HCT116 (cell line): ENCODE data around the gene ARHGEF3. TPM values are rescaled to one million over a fixed set of nuclear protein-coding genes. Genes with fewer than 3 reads are reported as not detected.

Source experiments
- ATAC-seq: fragments of 200-7000 bp; cut with Tn5 transposase; 2 replicates; pipeline ENCODE4 v1.9.1; 2020; ENCODE audit warnings: mild to moderate bottlenecking, moderate library complexity
- BruUV-seq: library from RNA; stranded (reverse); fragments of 400-500 nt; replicated peaks from 2 replicates; lab custom pipeline; 2021; lab: Mats Ljungman, UMichigan
- CTCF ChIA-PET: fragments of 300-600 bp; sonication (Branson Sonifier 250); formaldehyde crosslinking; loops from one replicate; lab custom pipeline; 2021; ENCODE audit warnings: antibody characterized with exemption; lab: Charles Lee
- POLR2A ChIA-PET: fragments of 300-600, 350-600 bp; sonication (Branson Sonifier 250); formaldehyde crosslinking; loops from one replicate; lab custom pipeline; 2021; ENCODE audit warnings: antibody characterized with exemption; lab: Charles Lee
- RAD21 ChIA-PET, 2 experiments: fragments of 300-600 bp; sonication (Branson Sonifier 250); formaldehyde crosslinking; loops; one replicate each; lab custom pipeline; 2023; ENCODE audit warnings: low total read pairs in 2 of 2; ENCODE audit not compliant: uncharacterized antibody in 2 of 2, unreplicated experiment in 2 of 2, low non-redundant PET in 1 of 2; lab: Charles Lee
- DNase-seq: peaks from one replicate; pipeline ENCODE4 v3.0.0-alpha.2; 2010; ENCODE audit warnings: low read depth, low spot score
- H2AFZ ChIP-seq: fragments of 200-600 bp; shearing (Covaris generic), sonication (generic); 2 replicates; pipeline ENCODE4 v1.6.1; 2017; ENCODE audit warnings: low read depth, mixed run types, mixed read lengths, antibody characterized with exemption, low read length; ENCODE audit not compliant: poor library complexity, severe bottlenecking
- H3K27ac ChIP-seq: 2 replicates; pipeline ENCODE4 v1.5.1; 2012; ENCODE audit warnings: low read depth, low read length
- H3K27me3 ChIP-seq: fragments of 200-600 bp; sonication (generic); 2 replicates; pipeline ENCODE4 v1.6.1; 2016; ENCODE audit warnings: mixed run types, low read length, mixed read lengths; ENCODE audit not compliant: insufficient read depth
- H3K36me3 ChIP-seq, 2 experiments: fragments of 200-500 bp in 1 of 2; fragments of 200-600 bp in 1 of 2; sonication (Bioruptor generic) in 1 of 2; sonication (generic) in 1 of 2; 2 replicates each; pipeline versions ENCODE4 v1.5.1 to v1.6.1; 2014 to 2016; ENCODE audit warnings: low read length in 2 of 2, inconsistent platforms in 1 of 2, mixed read lengths in 1 of 2, mixed run types in 1 of 2; ENCODE audit not compliant: insufficient read depth in 2 of 2, control insufficient read depth in 1 of 2
- H3K4me1 ChIP-seq, 2 experiments: fragments of 200-600 bp in 1 of 2; sonication (generic) in 1 of 2; 2 replicates each; pipeline versions ENCODE4 v1.5.1 to v1.6.1; 2012 to 2017; ENCODE audit warnings: low read length in 2 of 2, inconsistent platforms in 1 of 2, mild to moderate bottlenecking in 1 of 2, mixed read lengths in 1 of 2, mixed run types in 1 of 2, moderate library complexity in 1 of 2; ENCODE audit not compliant: insufficient read depth in 2 of 2, control insufficient read depth in 1 of 2
- H3K4me2 ChIP-seq: fragments of 200-600 bp; sonication (generic); 2 replicates; pipeline ENCODE4 v1.6.1; 2017; ENCODE audit warnings: mixed run types, low read length, mixed read lengths
- H3K4me3 ChIP-seq, 2 experiments: fragments of 200-600 bp in 1 of 2; sonication (generic) in 1 of 2; replicated peaks in 1 of 2; 2 replicates each; pipeline ENCODE4 v1.5.1; 2011 to 2016; ENCODE audit warnings: low read length in 2 of 2, control low read depth in 1 of 2, low read depth in 1 of 2, mild to moderate bottlenecking in 1 of 2, mixed read lengths in 1 of 2, mixed run types in 1 of 2
- H3K79me2 ChIP-seq: fragments of 200-600 bp; sonication (generic); 2 replicates; pipeline ENCODE4 v1.6.1; 2017; ENCODE audit warnings: mild to moderate bottlenecking, mixed run types, low read length, moderate library complexity, mixed read lengths; ENCODE audit not compliant: insufficient read depth
- H3K9ac ChIP-seq: fragments of 200-600 bp; sonication (generic); 2 replicates; pipeline ENCODE4 v1.6.1; 2016; ENCODE audit warnings: low read length, mixed read lengths
- H3K9me2 ChIP-seq: fragments of 200-600 bp; sonication (generic), shearing (Covaris generic); 2 replicates; pipeline ENCODE4 v1.6.1; 2017; ENCODE audit warnings: mixed run types, mild to moderate bottlenecking, moderate library complexity; ENCODE audit not compliant: insufficient read depth
- H3K9me3 ChIP-seq, 2 experiments: fragments of 200-500 bp in 1 of 2; fragments of 200-600 bp in 1 of 2; sonication (Bioruptor generic) in 1 of 2; sonication (generic) in 1 of 2; 2 replicates each; pipeline ENCODE4 v1.6.1; 2014 to 2017; ENCODE audit warnings: low read length in 2 of 2, mixed read lengths in 2 of 2, inconsistent platforms in 1 of 2, low read depth in 1 of 2, mild to moderate bottlenecking in 1 of 2, mixed run types in 1 of 2, moderate library complexity in 1 of 2; ENCODE audit not compliant: control insufficient read depth in 1 of 2, insufficient read depth in 1 of 2
- H4K20me1 ChIP-seq: fragments of 200-600 bp; sonication (generic), shearing (Covaris generic); 2 replicates; pipeline ENCODE4 v1.6.1; 2017; ENCODE audit warnings: mixed run types, mild to moderate bottlenecking, moderate library complexity; ENCODE audit not compliant: insufficient read depth
- CBX3 ChIP-seq: IDR thresholded peaks from 2 replicates; pipeline ENCODE4 v1.6.1; 2012; ENCODE audit warnings: low read depth
- CEBPB ChIP-seq: IDR thresholded peaks from 2 replicates; pipeline ENCODE4 v1.6.1; 2012; ENCODE audit warnings: low read depth
- EGR1 ChIP-seq: IDR thresholded peaks from 2 replicates; pipeline ENCODE4 v1.6.1; 2012; ENCODE audit warnings: low read depth
- ELF1 ChIP-seq: IDR thresholded peaks from 2 replicates; pipeline ENCODE4 v1.6.1; 2012; ENCODE audit warnings: low read depth, borderline replicate concordance
- EZH2 ChIP-seq: fragments of 200-600 bp; sonication (generic); IDR thresholded peaks from 2 replicates; pipeline ENCODE4 v1.6.1; 2017; ENCODE audit warnings: antibody characterized with exemption, mixed run types
- EZH2phosphoT487 ChIP-seq: fragments of 200-600 bp; IDR thresholded peaks from 2 replicates; pipeline ENCODE4 v1.6.1; 2018; ENCODE audit warnings: antibody characterized with exemption, borderline replicate concordance
- FOSL1 ChIP-seq: IDR thresholded peaks from 2 replicates; pipeline ENCODE4 v1.6.1; 2012; ENCODE audit warnings: low read depth
- POLR2A ChIP-seq: IDR thresholded peaks from 2 replicates; pipeline ENCODE4 v1.7.0; 2011; ENCODE audit warnings: borderline replicate concordance; ENCODE audit not compliant: insufficient read depth, insufficient read length; ENCODE audit errors: extremely low read depth
- RAD21 ChIP-seq: IDR thresholded peaks from 2 replicates; pipeline ENCODE4 v1.6.1; 2012; ENCODE audit warnings: low read depth, mild to moderate bottlenecking
- SIN3A ChIP-seq: IDR thresholded peaks from 2 replicates; pipeline ENCODE4 v1.6.1; 2012; ENCODE audit warnings: low read depth
- SP1 ChIP-seq: IDR thresholded peaks from 2 replicates; pipeline ENCODE4 v1.6.1; 2012; ENCODE audit warnings: low read depth
- SRF ChIP-seq: IDR thresholded peaks from 2 replicates; pipeline ENCODE4 v1.6.1; 2012; ENCODE audit warnings: low read depth
- TCF7L2 ChIP-seq: IDR thresholded peaks from 2 replicates; pipeline ENCODE4 v1.7.0; 2011; ENCODE audit warnings: borderline replicate concordance, inconsistent platforms; ENCODE audit not compliant: insufficient read depth, insufficient read length; ENCODE audit errors: extremely low read depth
- ZFX ChIP-seq: fragments of 450-650 bp; IDR thresholded peaks from 2 replicates; pipeline ENCODE4 v1.6.1; 2017
- intact Hi-C: fragments of 100-400 bp; cut with micrococcal nuclease; formaldehyde crosslinking; loops from 2 replicates; pipeline ENCODE4 v1.10.0; 2022
- total RNA-seq: library from RNA; stranded (reverse); gene quantifications from one replicate; pipeline ENCODE4 v1.2.1, GENCODE V29; 2021; ENCODE audit not compliant: unreplicated experiment
- TF ChIP-seq, protein P1 (sequence below): IDR thresholded peaks from 2 replicates; pipeline ENCODE4 v1.6.1; 2012
- TF ChIP-seq, protein P2 (sequence below), 3 experiments: fragments of 200-600 bp in 1 of 3; sonication (generic) in 1 of 3; IDR thresholded peaks in 2 of 3; conservative IDR thresholded peaks in 1 of 3; 2 replicates each; pipeline ENCODE4 v1.5.1; 2012 to 2017; ENCODE audit warnings: low read depth in 2 of 3, low read length in 2 of 3, antibody characterized with exemption in 1 of 3, borderline replicate concordance in 1 of 3, control low read depth in 1 of 3, mild to moderate bottlenecking in 1 of 3, mixed read lengths in 1 of 3, mixed run types in 1 of 3, moderate library complexity in 1 of 3; ENCODE audit not compliant: insufficient read depth in 1 of 3

ARHGEF3 gene
- total RNA-seq, 1 experiment from 2014 or later: 18.1 TPM

GRCh38 chr3:56761023-56761422 is 40.7 kb downstream of the ARHGEF3 start:
- no peaks in the 10 kb centered on the region for H3K27me3 ChIP-seq
- H2AFZ ChIP-seq: no peak overlapping the region
- DNase-seq (no peak), ATAC-seq (no peak)
- TF ChIP-seq SIN3A (no peak), POLR2A (no peak), RAD21 (no peak), ELF1 (no peak), TCF7L2 (no peak), SRF (no peak)
- TF ChIP-seq, protein P1, sequence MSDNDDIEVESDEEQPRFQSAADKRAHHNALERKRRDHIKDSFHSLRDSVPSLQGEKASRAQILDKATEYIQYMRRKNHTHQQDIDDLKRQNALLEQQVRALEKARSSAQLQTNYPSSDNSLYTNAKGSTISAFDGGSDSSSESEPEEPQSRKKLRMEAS: no peak
- TF ChIP-seq, protein P2, sequence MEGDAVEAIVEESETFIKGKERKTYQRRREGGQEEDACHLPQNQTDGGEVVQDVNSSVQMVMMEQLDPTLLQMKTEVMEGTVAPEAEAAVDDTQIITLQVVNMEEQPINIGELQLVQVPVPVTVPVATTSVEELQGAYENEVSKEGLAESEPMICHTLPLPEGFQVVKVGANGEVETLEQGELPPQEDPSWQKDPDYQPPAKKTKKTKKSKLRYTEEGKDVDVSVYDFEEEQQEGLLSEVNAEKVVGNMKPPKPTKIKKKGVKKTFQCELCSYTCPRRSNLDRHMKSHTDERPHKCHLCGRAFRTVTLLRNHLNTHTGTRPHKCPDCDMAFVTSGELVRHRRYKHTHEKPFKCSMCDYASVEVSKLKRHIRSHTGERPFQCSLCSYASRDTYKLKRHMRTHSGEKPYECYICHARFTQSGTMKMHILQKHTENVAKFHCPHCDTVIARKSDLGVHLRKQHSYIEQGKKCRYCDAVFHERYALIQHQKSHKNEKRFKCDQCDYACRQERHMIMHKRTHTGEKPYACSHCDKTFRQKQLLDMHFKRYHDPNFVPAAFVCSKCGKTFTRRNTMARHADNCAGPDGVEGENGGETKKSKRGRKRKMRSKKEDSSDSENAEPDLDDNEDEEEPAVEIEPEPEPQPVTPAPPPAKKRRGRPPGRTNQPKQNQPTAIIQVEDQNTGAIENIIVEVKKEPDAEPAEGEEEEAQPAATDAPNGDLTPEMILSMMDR (IDR thresholded peaks at IDR 0.05 in 2 of 3, conservative IDR thresholded peaks at IDR 0.05 in 1 of 3; ENCODE audit: borderline replicate concordance in 1 of 3, insufficient read depth in 1 of 3, low read depth in 2 of 3, low read length in 2 of 3): no peak
- H3K9me2 ChIP-seq: no peaks in the 10 kb centered on the region
- ChIA-PET RAD21 (no interaction called here), CTCF (interaction anchor here (1.1 kb wide), 1 partner anchor 39 kb away, joined by 3 read pairs; no protein-coding TSS in a partner anchor), POLR2A (no interaction called here)
- no peaks in the 10 kb centered on the region; the same call in 1 of the 2 replicates for H4K20me1 ChIP-seq
- no peak overlapping the region for H3K27ac ChIP-seq
- H3K4me3 ChIP-seq: no peak overlapping the region
- H3K79me2 ChIP-seq: no peaks in the 10 kb centered on the region
- intact Hi-C loops: no loop called here
- no peaks in the 10 kb centered on the region for H3K9me3 ChIP-seq
- H3K4me1 ChIP-seq: peaks cover 11 to 15% of the 10 kb centered on the region in 2 experiments
- no peaks in the 10 kb centered on the region for H3K36me3 ChIP-seq
- no TSS peak for BruUV-seq
- H3K9ac ChIP-seq: no peak overlapping the region
- no peak overlapping the region for H3K4me2 ChIP-seq

DNA sequence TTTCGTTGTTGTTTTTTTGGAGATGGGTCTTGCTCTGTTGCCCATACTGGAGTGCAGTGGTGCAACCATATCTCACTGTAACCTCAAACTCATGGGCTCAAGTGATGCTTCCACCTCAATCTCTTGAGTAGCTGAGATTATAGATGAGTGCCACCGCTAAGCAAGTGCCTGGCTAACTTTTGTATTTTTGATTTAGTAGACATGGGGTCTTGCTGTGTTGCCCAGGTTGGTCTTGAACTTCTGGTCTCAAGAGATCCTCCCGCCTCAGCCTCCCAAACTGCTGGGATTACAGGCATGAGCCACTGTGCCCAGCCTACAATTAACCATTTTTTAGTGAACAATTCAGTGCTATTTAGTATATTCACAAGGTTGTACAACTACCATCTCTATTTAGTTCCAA is 42.2 kb downstream of the ARHGEF3 start:
- no peak overlapping the region for H3K4me3 ChIP-seq
- H3K79me2 ChIP-seq: no peaks in the 10 kb centered on the region
- ChIA-PET POLR2A (no interaction called here), CTCF (no interaction called here), RAD21 (no interaction called here)
- H3K27me3 ChIP-seq: no peaks in the 10 kb centered on the region
- DNase-seq (no peak), ATAC-seq (no peak)
- no peaks in the 10 kb centered on the region for H3K9me3 ChIP-seq
- BruUV-seq: no TSS peak
- no peak overlapping the region for H3K27ac ChIP-seq
- intact Hi-C loops: no loop called here
- no peak overlapping the region for H3K4me2 ChIP-seq
- H3K36me3 ChIP-seq: no peaks in the 10 kb centered on the region
- peaks cover 11 to 15% of the 10 kb centered on the region in 2 experiments for H3K4me1 ChIP-seq
- no peak overlapping the region for H3K9ac ChIP-seq
- no peaks in the 10 kb centered on the region for H3K9me2 ChIP-seq
- TF ChIP-seq SP1 (no peak), SIN3A (no peak), EZH2 (no peak), FOSL1 (no peak), EZH2phosphoT487 (no peak), CBX3 (no peak), EGR1 (no peak), CEBPB (no peak), ZFX (no peak), TCF7L2 (no peak), POLR2A (no peak), ELF1 (no peak)
- TF ChIP-seq, protein P1: no peak
- TF ChIP-seq, protein P2 (IDR thresholded peaks at IDR 0.05 in 2 of 3, conservative IDR thresholded peaks at IDR 0.05 in 1 of 3; ENCODE audit: borderline replicate concordance in 1 of 3, insufficient read depth in 1 of 3, low read depth in 2 of 3, low read length in 2 of 3): no peak
- H2AFZ ChIP-seq: no peak overlapping the region
- H4K20me1 ChIP-seq: no peaks in the 10 kb centered on the region; the same call in 1 of the 2 replicates
